Stimulated activated CD8-positive, alpha-beta memory T cell treated with anti-CD3 and anti-CD28 coated beads, Interleukin-12 subunit alpha, Interleukin-12 subunit beta, amount 100 ng/mL, for 4 hours (primary cell): ENCODE data around the gene LTC4S.
A peak's percentile ranks its signal among the peaks of the same experiment; 100 is the strongest.

ENCODE experiments used
- DNase-seq: peaks from one replicate; pipeline ENCODE4 v3.0.0-alpha.2; 2020; ENCODE audit warnings: low read depth

Gene LTC4S

GRCh38 chr5:179795863-179796833 lies 2.4 kb downstream of the LTC4S start:
- peak; percentile 48 for DNase-seq

GRCh38 chr5:179796877-179797608 lies 3.3 kb downstream of the LTC4S start:
- DNase-seq = no peak

GRCh38 chr5:179797741-179798140 lies 4.0 kb downstream of the LTC4S start:
- no peak for DNase-seq

- no peak for DNase-seq
Observed at GRCh38 chr5:179798144-179798770, 4.5 kb downstream of the LTC4S start.

- no peak for DNase-seq
Observed at GRCh38 chr5:179798771-179799643, 5.2 kb downstream of the LTC4S start.

- no peak for DNase-seq
Observed at GRCh38 chr5:179799644-179799973, 5.8 kb downstream of the LTC4S start.

GRCh38 chr5:179800071-179800695 lies 6.4 kb downstream of the LTC4S start:
- no peak for DNase-seq

GRCh38 chr5:179800696-179801201 lies 7.0 kb downstream of the LTC4S start:
- no peak for DNase-seq

- peak; percentile 73 for DNase-seq
Observed at GRCh38 chr5:179801304-179802206, 7.8 kb downstream of the LTC4S start.

- no peak for DNase-seq
Observed at GRCh38 chr5:179802207-179802883, 8.6 kb downstream of the LTC4S start.

- DNase-seq = no peak
Observed at GRCh38 chr5:179802950-179803562, 9.3 kb downstream of the LTC4S start.

GRCh38 chr5:179803651-179804554 lies 10.1 kb downstream of the LTC4S start:
- DNase-seq = no peak

- no peak for DNase-seq
Observed at GRCh38 chr5:179804555-179804947, 10.8 kb downstream of the LTC4S start.

GRCh38 chr5:179805070-179805528 lies 11.3 kb downstream of the LTC4S start:
- no peak for DNase-seq

- no peak for DNase-seq
Observed at GRCh38 chr5:179805529-179806249, 11.9 kb downstream of the LTC4S start.

- DNase-seq = peak; percentile 45
Observed at GRCh38 chr5:179806250-179807048, 12.7 kb downstream of the LTC4S start, which contains the start of gene MGAT4B. Gene MGAT4B (minus strand): TSS chr5:179806866. CDS start chr5:179806583, 283 bp downstream.
